HG03280 (cell line): ENCODE measurements around the gene TNXB.
"Not testable (repeated sequence)": the region's sequence is repeated elsewhere in the genome, so short reads cannot be mapped to it uniquely, and the experiment has no call there.

Source experiments
- ATAC-seq: cut with Tn5 transposase; IDR thresholded peaks from one replicate; pipeline ENCODE4 v1.9.1; 2021; ENCODE audit warnings: mild to moderate bottlenecking, moderate library complexity; ENCODE audit not compliant: unreplicated experiment

Gene TNXB

GRCh38 chr6:32086661-32087573 is 22.2 kb downstream of the TNXB start:
- ATAC-seq = no peak

DNA sequence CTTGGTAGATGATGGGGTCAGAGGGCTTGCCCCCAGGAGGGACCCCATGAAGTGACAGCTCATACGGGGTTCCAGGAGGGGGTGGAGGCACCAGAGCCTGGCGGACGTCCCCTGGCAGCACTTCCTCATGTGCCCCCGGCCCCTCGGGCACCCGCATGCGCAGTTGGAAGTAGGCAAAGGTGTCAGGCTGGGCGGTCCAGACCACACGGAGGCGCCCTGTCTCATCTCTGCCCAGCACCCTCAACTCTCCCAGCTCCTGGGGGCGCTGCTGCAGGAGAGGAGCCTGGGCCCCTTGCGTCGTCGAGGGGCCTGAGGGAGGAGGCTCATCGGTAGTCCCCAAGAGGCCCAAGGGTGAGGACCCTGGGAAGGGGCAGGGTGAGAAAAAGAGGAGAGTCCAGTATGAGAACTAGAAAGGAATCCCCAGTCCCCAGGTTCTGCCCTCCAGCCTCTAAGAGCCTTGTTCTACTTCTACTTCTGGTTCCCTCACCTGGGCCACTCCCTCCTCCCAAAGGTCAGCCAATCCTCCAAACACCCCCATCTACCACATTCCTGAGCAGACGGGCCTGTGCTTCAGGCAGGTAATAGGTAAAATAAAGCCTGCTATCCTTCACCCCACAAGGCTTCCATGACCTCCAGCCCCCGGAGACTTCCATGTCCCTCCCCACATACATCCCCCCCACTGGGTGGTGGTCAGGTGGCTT is 23.2 kb downstream of the TNXB start:
- ATAC-seq = no peak

- ATAC-seq = no peak
These were observed 24.4 kb downstream of the TNXB start for GRCh38 chr6:32084780-32085179.

DNA sequence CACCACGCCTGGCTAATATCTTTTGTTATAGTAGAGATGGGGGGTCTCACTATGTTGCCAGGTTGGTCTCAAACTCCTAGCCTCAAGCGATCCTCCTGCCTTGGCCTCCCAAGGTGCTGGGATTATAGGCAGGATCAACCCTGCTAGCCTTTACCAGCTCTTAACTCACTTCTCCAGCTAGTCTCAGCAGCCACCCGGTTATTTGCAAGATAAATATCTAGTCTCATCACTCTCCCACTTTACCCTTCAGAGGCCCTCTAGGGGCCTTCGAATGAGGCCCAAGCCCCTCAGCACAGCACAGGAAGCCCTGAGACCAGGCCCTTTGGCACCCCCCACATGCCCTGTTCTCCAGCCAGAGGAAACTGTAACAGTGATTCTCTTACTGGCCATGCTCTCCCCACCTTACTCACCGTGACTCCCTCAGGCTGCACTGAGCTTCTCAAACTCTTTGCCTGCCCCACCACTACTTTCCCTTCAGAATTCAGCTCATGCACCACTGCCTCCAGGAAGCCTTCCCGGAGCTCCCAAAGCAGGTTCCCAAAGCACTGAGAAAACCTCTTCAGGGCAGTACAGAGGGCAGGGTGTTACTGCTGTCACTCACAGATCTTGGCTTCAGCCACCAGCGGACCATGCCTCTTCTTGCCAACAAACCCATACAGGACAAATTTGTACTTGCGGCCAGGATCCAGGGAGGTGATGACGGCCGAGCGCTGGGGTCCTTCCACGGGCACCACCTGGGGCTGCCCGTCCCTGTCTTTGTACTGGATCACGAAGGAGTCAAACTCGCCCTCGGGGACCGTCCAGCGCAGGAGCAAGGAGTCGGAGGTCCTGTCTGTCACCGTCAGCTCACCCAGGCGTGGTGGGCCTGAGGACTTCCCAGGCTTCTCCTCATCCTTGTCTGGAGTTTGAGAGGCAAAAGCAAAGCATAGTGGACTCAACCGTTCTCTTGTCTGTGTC is 25.0 kb downstream of the TNXB start:
- ATAC-seq = no peak

DNA sequence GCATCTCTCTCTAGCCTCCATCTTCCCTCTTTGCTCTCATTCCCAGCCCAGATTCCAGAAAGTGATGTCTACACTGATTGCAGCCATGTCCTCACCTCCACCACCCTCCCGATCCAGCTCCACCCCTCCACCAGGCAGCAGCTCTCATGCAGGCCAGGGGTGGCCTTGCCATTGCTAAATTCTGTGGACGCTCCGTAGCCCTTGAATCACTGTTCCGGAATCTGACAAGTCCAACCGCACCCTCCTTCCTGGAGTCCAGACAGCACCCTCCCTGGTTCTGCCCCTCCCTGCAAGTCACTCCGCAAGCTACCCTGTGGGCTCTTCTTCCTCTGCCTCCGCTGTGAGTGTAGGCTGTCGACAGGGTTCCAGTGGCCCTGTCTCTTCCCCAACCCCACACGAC is 26.2 kb downstream of the TNXB start:
- ATAC-seq = no peak

GRCh38 chr6:32082478-32082877 is 26.7 kb downstream of the TNXB start:
- no peak for ATAC-seq

DNA sequence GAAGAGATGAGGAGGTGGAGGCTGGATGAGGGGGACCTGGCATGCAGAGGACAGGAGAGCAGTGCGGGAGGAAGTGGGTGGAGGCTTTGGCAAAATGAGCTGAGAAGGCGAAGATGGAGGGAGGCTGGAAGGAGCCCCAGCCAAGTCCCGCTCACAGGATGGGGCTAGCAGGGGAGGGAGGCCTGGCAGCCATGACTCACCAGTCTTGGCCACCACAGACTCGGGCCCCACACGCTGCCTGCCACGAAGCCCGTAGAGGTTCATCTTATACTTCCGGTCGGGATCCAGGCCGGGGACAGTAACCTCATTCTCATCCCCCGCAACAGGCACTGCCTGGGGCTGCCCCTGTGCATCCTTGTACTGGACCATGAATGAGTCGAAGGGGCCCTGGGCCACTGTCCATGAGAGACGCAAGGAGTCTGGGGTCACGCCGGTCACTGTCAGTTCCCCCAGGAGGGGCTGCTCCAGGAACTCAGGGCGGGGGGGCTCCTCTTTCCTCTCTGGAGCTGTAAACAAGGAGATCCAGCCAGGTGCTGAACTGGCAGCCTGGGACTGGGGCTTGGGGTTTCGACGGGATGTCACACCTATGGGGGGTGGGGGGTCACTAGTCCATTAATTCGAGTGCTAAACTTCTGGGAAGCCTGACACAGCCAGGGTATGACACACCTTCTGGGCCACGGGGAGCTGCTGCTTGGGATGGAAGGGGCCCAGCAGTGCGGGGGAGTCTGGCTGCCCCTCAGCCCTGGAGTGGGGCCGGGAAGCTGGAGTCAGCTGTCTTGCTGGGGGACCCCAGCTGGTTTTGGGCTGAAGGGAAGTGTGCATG is 27.8 kb downstream of the TNXB start:
- no peak for ATAC-seq

DNA sequence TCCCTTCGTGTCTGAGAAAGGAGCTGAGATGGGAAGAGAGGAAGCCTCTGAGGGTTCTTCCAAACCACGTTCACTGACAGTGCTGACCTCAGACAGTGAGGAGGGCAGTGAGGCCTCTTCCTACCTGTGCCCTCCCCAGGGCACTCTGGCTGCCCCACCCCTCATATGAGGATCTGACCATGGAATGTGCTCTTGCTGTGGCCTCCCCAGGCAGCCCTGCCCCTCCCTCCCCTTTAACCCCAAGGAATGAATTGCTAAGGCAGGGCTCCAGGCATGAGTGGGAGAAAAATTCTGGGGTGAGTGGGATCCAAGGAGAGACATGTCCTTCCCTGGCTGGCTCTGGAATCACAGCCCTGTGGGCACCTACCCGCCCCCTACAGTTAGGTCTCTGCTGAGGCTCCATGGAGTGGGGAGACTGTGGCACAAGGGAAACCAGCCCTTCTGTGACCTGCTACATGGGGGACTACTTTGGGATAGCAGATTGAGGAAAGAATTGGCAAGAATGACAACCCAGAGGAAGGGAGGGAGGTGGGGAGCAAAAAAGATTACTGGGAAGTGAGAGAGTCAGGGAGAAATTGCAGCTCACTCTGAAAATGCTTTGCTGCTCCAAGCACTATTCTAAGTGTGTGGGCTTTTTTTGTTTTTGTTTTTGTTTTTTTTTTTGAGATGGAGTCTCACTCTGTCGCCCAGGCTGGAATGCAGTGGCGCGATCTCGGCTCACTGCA is 29.4 kb downstream of the TNXB start:
- no peak for ATAC-seq

DNA sequence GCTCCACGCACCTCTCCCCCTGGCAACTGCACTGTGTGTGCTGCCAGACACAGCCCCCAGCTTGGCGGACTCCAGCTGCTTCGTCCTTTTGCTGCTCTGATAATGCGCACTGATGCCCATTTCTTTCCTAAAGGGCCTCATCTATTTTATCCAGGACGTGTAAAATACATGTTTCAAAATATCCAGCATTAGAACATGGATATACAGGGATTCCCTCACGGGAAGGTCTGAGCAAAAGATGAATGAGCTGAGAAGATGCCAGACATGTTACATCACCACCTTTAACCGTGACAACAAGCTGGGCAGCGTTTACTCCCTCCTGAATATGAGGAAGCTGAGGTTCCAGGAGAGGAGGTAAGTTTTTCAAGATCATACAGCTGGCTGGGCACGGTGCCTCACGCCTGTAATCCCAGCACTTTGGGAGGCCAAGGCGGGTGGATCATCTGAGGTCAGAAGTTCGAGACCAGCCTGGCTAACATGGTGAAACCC is 32.8 kb downstream of the TNXB start:
- no peak for ATAC-seq

DNA sequence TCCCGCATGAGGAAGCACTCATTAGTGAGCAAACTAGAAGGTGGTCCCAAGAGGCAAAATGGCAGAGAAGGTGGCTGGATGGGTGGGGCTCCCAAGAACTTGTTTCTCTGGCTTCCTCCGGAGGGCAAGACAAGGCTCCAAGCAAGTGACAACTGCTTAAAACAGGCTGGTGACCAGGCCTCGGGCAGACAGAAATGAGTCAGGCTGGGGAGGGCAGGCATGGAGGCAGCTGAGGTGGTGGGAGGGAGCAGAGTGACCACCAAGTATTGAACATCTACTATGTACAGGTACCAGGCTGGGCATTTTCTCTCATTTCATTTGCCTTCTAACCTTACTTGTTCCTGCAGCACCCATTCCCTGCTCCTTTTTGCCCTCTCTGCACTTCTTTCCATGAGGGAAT is 33.4 kb downstream of the TNXB start:
- ATAC-seq = no peak

DNA sequence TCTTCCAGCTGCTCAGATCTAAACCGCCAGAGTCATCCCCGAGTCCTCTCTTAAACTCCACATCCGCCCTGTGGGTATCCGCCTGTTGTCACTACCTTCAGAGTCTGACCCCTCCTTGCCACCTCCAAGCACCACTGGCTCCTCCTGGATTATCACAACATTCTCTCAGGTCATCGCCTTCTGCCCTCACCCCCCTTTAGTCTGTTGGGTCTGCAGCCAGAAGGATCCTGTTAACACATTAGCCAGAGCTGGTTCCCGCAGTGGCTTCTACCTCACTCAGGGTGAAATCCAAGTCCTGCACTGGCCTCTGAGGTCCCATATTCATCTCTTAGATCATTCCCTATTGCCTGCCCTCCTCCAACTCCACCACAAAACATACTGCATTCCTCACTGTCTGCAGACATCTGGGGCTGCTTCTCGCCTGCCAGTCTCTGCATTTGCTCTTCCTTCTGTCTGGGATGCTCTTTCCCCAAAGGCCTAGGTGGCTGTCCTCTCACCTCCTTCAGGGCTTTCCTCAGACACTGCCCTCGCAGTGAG is 34.1 kb downstream of the TNXB start:
- ATAC-seq = no peak

- no peak for ATAC-seq
These were observed 35.5 kb downstream of the TNXB start for GRCh38 chr6:32073613-32074012.

DNA sequence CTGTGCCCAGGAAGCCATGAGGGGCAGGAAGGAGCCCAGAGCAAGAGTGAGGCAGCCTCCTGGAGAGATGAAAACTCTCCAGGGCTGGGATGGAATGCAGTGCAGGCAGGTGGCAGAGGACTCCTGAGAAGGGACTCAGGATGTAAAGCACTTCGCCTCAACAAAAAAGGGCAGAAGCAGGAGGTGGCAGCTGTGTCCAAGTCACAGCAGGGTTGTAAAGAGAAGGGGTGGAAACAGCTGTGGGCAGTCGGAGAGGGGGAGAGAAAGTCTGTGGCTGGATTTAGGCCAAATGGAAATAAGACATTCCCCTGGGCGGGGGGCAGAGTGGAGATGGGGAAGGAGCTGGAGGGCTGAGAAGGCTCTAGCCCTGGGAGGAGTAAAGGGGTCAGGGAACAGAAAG is 36.0 kb downstream of the TNXB start:
- no peak for ATAC-seq

DNA sequence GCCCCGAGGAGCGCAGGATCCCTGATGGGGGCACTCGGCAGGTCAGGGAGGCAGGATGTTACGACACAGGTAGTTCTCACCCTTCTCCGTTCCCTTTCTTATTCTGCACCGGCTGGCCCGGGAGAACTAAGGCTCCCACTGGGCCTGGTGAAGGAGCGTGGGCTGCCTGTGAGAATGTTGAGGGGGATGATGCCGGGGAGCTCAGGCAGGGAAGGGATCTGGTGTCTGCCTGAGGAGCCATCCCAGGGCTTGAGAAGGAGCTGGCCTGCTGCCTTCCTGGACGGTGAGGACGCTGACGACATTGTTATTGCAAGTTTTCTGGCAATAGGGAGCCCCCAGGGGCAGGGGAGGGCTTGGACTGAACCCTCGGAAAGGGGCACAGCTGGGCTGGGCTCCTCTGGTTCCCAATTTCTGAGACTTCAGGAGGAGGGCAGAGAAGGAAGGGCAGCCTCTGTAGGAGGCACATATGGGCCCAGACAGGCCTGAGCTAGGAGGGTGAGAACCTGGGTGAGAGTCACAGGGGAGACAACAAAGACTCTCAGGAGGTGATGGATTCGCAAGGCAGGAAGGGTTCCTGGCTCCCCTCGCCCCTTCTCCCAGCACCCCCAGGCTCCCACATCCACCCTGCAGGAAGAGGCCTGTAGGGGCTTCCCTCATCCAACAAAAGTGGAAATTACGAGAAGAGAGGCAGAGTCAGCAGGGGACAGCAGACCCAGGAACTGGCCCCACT is 38.2 kb downstream of the TNXB start:
- ATAC-seq = no peak

- no peak for ATAC-seq
These were observed 39.1 kb downstream of the TNXB start for GRCh38 chr6:32069878-32070515.

DNA sequence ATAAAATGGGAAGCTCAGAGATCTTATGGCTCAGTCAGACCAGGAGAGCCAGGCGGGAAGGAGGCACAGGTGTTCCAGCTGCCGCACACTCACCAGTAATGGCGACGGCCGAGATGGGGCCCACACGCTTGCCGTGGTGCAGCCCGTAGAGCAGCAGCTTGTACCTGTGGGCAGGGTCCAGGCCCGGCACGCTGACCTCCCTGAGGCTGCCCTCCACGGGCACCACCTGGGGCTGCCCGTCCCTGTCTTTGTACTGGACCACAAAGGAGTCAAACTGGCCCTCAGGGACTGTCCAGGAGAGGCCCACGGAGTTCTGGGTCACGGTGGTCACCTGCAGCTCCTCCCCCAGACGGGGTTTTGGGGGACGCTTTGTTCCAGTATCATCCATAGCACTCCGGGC is 39.7 kb downstream of the TNXB start:
- ATAC-seq = no peak

GRCh38 chr6:32068867-32069266 is 40.3 kb downstream of the TNXB start:
- ATAC-seq = no peak

DNA sequence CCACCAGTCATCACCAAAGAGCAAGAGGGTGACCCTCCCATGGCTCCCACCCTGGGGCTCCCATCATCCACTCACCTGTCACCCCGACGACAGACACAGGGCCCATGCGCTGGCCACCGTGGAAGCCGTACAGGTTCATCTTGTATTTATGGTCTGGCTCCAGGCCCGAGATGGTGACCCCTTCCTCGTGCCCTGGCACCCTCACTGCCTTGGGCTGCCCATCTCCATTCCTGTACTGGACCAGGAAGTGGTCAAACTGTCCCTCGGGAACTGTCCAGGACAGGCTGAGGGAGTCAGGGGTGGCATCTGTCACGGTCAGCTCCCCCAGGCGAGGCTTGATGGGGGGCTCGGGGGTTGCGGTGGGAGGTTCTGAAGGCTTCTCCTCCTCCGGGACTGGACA is 40.8 kb downstream of the TNXB start:
- ATAC-seq = not testable (repeated sequence)
